K562 (cell line): ENCODE data around the gene IPO11. TPM values are rescaled to one million over a fixed set of nuclear protein-coding genes. Genes with fewer than 3 reads are reported as not detected.

Experiments used
- ADNP ChIP-seq: fragments of 200-800 bp; sonication (Bioruptor generic); IDR thresholded peaks from 2 replicates; pipeline ENCODE4 v1.6.1; 2016; ENCODE audit warnings: missing genetic modification characterization, missing compliant biosample characterization
- CC2D1A ChIP-seq: fragments of 450-650 bp; IDR thresholded peaks from 2 replicates; pipeline ENCODE4 v1.6.1; 2017; ENCODE audit warnings: mild to moderate bottlenecking
- EGR1 ChIP-seq: fragments of 450-650 bp; conservative IDR thresholded peaks from 2 replicates; pipeline ENCODE4 v1.6.1; 2017; ENCODE audit warnings: mild to moderate bottlenecking
- GATAD2A ChIP-seq: fragments of 450-650 bp; IDR thresholded peaks from 2 replicates; pipeline ENCODE4 v1.6.1; 2017
- HCFC1 ChIP-seq: IDR thresholded peaks from 2 replicates; pipeline ENCODE4 v1.6.1; 2012; ENCODE audit warnings: low read depth, low read length, improper control_type of control experiment
- HDAC3 ChIP-seq: fragments of 450-650 bp; IDR thresholded peaks from 2 replicates; pipeline ENCODE4 v1.6.1; 2018; ENCODE audit warnings: borderline replicate concordance, mild to moderate bottlenecking, moderate library complexity; ENCODE audit not compliant: partially characterized antibody
- LARP7 ChIP-seq: fragments of 450-650 bp; IDR thresholded peaks from 2 replicates; pipeline ENCODE4 v1.6.1; 2016
- MTA3 ChIP-seq: fragments of 450-650 bp; formaldehyde crosslinking; IDR thresholded peaks from 2 replicates; pipeline ENCODE4 v1.6.1; 2017; ENCODE audit warnings: mild to moderate bottlenecking, borderline replicate concordance
- RB1 ChIP-seq: fragments of 450-650 bp; IDR thresholded peaks from 2 replicates; pipeline ENCODE4 v1.6.1; 2017; ENCODE audit warnings: low read depth, mild to moderate bottlenecking
- ZNF121 ChIP-seq: sonication (generic); formaldehyde crosslinking; conservative IDR thresholded peaks from 2 replicates; pipeline ENCODE4 v1.8.0; 2022; ENCODE audit warnings: missing genetic modification reagents
- ZNF263 ChIP-seq: sonication (generic); formaldehyde crosslinking; IDR thresholded peaks from 2 replicates; pipeline ENCODE4 v1.8.0; 2022; ENCODE audit warnings: mild to moderate bottlenecking, missing genetic modification reagents, borderline replicate concordance
- ZNF76 ChIP-seq: fragments of 250-450 bp; sonication (Bioruptor Pico); IDR thresholded peaks from 2 replicates; pipeline ENCODE4 v1.4.0; 2020; ENCODE audit warnings: mild to moderate bottlenecking, moderate library complexity, borderline replicate concordance
- ZZZ3 ChIP-seq: fragments of 450-650 bp; IDR thresholded peaks from 2 replicates; pipeline ENCODE4 v1.6.1; 2016; ENCODE audit warnings: antibody characterized with exemption, mild to moderate bottlenecking, moderate library complexity
- polyA plus RNA-seq, 8 experiments: library from polyadenylated mRNA; depleted of rRNA in 4 of 8; stranded (reverse) in 5 of 8; unstranded in 3 of 8; fragments of >200 nt; fragmentation: Nextera tagmentation in 2 of 8; fragmentation: Illumina TruSeq in 1 of 8; extraction: Ambion mirVana in 2 of 8; extraction: Trizol in 1 of 8; gene quantifications; 2 replicates each; pipeline versions ENCODE4 v1.2.1 to v1.2.3, GENCODE V29; 2011 to 2014; ENCODE audit warnings: inconsistent platforms in 1 of 8, missing spikeins in 1 of 8
- total RNA-seq, 7 experiments: library from RNA; depleted of rRNA in 6 of 7; stranded (reverse); fragments of >200 nt in 6 of 7; fragmentation: Illumina TruSeq in 2 of 7; extraction: Trizol in 2 of 7; gene quantifications; 2 replicates each; pipeline versions ENCODE4 v1.2.1 to v1.2.3, GENCODE V29; 2011 to 2021; ENCODE audit warnings: low replicate concordance in 1 of 7
- TF ChIP-seq, protein P1 (sequence below): fragments of 450-650 bp; IDR thresholded peaks from 2 replicates; pipeline ENCODE4 v1.6.1; 2017; ENCODE audit warnings: mild to moderate bottlenecking, moderate library complexity
- TF ChIP-seq, protein P2 (sequence below): IDR thresholded peaks from 3 replicates; pipeline ENCODE4 v1.6.1; 2011; ENCODE audit warnings: borderline replicate concordance, mild to moderate bottlenecking; ENCODE audit not compliant: insufficient read length, insufficient read depth
- TF ChIP-seq, protein P3 (sequence below): sonication (generic); formaldehyde crosslinking; IDR thresholded peaks from 2 replicates; pipeline ENCODE4 v1.8.0; 2023; ENCODE audit warnings: missing genetic modification reagents, mild to moderate bottlenecking, borderline replicate concordance
- TF ChIP-seq, protein P4 (sequence below): fragments of 250-450 bp; sonication (Bioruptor Pico); IDR thresholded peaks from 2 replicates; pipeline ENCODE4 v1.4.0; 2020

The IPO11 gene
- total and polyA plus RNA-seq, 9 of the 15 experiments (the other 6 are each of a cell fraction or from before 2014, with no cell fraction given): 38.7 to 96.0 (median 70.9) TPM

DNA sequence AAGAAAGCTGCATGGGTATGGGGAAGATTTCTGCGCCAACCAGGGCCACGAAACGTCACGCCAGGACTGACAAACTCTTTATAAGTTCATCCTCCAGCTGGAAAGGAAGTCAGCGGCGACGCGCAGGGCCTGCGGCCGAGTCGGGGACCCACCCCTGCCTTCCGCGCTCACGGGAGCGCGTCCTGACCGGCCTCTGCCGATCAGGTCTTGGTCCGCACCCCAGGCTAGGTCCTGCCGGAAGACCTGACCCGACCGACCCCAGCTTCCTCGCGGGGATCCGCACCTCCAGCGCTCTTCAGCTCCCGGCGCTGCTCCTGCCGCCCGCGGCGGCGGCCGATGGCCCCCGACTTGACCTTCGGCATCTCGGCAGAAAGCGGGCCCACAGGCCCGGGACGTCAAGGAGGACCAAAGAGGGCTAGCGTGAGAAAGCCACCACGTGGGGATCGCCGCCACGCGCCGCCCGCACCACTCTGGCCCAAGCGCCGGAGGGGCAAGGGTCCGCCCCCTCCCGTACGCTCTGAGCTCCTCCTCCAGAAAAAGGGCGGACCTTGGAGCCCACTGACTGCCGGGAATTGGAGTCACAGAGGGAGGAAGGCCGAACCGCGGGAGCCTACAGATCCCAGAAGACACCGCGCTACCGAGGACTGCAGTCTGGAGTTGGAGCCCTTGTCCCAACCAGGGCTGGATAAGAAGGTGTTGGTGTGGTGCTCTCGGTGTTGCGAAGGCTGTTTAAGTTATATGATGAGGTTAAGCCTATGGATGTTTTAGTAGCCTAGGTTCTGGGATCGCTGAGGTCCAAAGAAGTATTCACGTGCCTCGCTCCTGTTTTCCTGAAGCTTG is 8.9 kb upstream of the IPO11 start, which contains the start of gene DIMT1 (continued):
- TF ChIP-seq ADNP (tag) (no peak), LARP7 (no peak), ZNF263 (CRISPR knock-in tag) (no peak; the same call in 1 of the 2 replicates), ZNF76 (peak; percentile 4; the same call in 1 of the 2 replicates), MTA3 (peak; percentile 88), CC2D1A (no peak), RB1 (peak; percentile 75; the same call in 1 of the 2 replicates), ZNF121 (no peak), EGR1 (peak; percentile 53), GATAD2A (no peak), HDAC3 (no peak), HCFC1 (peak; percentile 93), ZZZ3 (no peak)
- TF ChIP-seq, protein P1, sequence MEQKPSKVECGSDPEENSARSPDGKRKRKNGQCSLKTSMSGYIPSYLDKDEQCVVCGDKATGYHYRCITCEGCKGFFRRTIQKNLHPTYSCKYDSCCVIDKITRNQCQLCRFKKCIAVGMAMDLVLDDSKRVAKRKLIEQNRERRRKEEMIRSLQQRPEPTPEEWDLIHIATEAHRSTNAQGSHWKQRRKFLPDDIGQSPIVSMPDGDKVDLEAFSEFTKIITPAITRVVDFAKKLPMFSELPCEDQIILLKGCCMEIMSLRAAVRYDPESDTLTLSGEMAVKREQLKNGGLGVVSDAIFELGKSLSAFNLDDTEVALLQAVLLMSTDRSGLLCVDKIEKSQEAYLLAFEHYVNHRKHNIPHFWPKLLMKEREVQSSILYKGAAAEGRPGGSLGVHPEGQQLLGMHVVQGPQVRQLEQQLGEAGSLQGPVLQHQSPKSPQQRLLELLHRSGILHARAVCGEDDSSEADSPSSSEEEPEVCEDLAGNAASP: no peak
- TF ChIP-seq, protein P2, sequence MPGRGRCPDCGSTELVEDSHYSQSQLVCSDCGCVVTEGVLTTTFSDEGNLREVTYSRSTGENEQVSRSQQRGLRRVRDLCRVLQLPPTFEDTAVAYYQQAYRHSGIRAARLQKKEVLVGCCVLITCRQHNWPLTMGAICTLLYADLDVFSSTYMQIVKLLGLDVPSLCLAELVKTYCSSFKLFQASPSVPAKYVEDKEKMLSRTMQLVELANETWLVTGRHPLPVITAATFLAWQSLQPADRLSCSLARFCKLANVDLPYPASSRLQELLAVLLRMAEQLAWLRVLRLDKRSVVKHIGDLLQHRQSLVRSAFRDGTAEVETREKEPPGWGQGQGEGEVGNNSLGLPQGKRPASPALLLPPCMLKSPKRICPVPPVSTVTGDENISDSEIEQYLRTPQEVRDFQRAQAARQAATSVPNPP: no peak
- TF ChIP-seq, protein P3, sequence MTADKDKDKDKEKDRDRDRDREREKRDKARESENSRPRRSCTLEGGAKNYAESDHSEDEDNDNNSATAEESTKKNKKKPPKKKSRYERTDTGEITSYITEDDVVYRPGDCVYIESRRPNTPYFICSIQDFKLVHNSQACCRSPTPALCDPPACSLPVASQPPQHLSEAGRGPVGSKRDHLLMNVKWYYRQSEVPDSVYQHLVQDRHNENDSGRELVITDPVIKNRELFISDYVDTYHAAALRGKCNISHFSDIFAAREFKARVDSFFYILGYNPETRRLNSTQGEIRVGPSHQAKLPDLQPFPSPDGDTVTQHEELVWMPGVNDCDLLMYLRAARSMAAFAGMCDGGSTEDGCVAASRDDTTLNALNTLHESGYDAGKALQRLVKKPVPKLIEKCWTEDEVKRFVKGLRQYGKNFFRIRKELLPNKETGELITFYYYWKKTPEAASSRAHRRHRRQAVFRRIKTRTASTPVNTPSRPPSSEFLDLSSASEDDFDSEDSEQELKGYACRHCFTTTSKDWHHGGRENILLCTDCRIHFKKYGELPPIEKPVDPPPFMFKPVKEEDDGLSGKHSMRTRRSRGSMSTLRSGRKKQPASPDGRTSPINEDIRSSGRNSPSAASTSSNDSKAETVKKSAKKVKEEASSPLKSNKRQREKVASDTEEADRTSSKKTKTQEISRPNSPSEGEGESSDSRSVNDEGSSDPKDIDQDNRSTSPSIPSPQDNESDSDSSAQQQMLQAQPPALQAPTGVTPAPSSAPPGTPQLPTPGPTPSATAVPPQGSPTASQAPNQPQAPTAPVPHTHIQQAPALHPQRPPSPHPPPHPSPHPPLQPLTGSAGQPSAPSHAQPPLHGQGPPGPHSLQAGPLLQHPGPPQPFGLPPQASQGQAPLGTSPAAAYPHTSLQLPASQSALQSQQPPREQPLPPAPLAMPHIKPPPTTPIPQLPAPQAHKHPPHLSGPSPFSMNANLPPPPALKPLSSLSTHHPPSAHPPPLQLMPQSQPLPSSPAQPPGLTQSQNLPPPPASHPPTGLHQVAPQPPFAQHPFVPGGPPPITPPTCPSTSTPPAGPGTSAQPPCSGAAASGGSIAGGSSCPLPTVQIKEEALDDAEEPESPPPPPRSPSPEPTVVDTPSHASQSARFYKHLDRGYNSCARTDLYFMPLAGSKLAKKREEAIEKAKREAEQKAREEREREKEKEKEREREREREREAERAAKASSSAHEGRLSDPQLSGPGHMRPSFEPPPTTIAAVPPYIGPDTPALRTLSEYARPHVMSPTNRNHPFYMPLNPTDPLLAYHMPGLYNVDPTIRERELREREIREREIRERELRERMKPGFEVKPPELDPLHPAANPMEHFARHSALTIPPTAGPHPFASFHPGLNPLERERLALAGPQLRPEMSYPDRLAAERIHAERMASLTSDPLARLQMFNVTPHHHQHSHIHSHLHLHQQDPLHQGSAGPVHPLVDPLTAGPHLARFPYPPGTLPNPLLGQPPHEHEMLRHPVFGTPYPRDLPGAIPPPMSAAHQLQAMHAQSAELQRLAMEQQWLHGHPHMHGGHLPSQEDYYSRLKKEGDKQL (CRISPR knock-in tag): no peak
- TF ChIP-seq, protein P4, sequence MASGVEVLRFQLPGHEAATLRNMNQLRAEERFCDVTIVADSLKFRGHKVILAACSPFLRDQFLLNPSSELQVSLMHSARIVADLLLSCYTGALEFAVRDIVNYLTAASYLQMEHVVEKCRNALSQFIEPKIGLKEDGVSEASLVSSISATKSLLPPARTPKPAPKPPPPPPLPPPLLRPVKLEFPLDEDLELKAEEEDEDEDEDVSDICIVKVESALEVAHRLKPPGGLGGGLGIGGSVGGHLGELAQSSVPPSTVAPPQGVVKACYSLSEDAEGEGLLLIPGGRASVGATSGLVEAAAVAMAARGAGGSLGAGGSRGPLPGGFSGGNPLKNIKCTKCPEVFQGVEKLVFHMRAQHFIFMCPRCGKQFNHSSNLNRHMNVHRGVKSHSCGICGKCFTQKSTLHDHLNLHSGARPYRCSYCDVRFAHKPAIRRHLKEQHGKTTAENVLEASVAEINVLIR (CRISPR knock-in tag): no peak
